HG02981 (cell line): ENCODE data around the gene EIF1AX.
"Not testable (repeated sequence)": the region's sequence is repeated elsewhere in the genome, so short reads cannot be mapped to it uniquely, and the experiment has no call there.

Experiments
- ATAC-seq: cut with Tn5 transposase; IDR thresholded peaks from one replicate; pipeline ENCODE4 v1.9.1; 2021; ENCODE audit warnings: mild to moderate bottlenecking, moderate library complexity; ENCODE audit not compliant: unreplicated experiment

EIF1AX gene

GRCh38 chrX:20127440-20127839, 14.2 kb downstream of the EIF1AX start:
- ATAC-seq, result not testable (repeated sequence)

DNA sequence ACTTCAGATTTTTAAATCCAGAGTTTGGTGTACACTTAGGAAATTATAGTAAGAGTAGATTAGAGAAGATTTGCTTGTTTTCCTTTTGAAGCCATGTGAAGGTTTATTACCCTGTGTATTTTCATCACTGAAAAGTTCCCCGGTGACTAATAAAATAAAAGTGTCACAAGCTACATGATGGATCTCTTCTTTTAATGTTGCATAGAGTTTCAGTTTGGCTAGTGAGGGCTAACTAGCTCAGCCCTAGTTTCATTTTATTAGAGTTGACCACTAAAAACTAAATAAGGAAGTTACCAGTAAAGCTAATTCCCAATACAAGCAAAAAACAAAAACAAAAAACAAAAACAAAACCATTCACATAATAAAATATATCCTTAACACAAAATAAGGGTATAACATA, 14.8 kb downstream of the EIF1AX start:
- ATAC-seq, result not testable (repeated sequence)

GRCh38 chrX:20124964-20125363, 16.7 kb downstream of the EIF1AX start:
- ATAC-seq, result no peak

DNA sequence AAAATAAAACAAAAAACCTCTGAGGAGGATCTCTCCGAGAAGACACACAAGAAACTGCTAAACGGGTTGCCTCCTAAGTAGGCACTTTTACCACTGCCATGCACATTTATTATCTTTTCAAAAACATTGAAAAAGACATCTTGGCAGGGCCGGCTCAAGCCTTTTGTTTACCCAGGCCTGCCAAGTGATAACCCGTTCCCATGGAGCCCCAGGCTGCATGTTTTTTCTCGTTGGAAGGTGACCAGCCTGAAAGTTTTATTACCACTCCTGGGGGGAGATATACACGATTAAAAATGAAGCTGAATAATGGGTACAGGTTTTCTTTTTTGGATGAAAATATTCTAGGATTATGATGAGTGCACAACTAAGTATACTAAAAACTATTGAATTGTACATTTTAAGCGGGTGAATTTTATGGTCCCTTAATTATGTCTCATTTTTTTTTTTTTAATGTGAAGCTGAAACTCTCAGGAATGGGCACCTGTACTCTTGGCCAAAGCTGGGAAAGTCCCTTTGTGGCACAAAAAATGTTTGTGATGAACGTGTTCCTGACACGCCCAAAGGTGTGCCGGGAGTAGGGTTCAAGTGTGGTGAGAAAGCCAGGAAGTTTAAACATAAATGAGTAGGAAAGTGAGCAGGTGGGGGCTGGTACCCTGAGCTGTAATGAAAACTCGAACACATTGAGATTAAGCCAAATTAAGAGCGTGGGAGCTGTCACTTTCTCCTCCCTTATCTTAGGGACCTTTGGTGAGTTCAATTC, 23.4 kb downstream of the EIF1AX start:
- no peak for ATAC-seq

DNA sequence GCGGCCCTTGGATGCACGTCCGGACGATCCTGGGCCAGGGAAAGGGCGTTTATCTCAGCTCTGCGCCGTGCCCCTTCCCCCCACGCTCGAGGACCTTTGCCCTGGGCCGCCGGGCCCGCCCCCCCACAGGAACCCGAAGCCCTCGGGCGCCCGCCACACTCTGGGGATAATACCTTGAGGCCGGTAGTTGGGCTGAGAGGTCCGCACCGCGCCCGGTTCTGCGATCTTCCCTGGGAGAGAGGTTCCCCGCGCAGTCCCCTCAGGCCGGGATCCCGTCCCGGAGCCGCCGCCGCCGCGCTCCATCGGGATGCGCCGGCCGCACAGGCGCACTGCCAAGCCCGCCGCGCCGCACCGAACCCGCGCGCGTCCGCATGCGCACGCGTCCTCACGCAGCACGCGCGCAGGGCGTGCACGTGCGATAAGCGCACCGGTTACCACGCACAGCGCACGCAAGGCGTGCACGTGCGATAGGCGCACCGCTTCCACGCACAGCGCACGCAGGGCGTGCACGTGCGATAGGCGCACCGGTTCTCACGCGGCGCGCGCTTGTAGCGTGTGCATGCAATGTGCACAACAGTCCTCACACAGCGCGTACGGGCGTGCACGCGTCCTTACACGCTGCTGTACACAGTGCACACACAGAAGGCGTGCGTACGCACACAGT, 24.9 kb downstream of the EIF1AX start, which contains the start of gene MAP7D2:
TSS of gene MAP7D2 (minus strand) at position 331 of the 664 bp plus-strand sequence. CDS start at position 303, 28 bp downstream.
- ATAC-seq, result no peak

GRCh38 chrX:20116087-20116576, 25.5 kb downstream of the EIF1AX start:
- ATAC-seq, result no peak

- no peak for ATAC-seq
Measured at GRCh38 chrX:20112022-20112774, 29.4 kb downstream of the EIF1AX start.

DNA sequence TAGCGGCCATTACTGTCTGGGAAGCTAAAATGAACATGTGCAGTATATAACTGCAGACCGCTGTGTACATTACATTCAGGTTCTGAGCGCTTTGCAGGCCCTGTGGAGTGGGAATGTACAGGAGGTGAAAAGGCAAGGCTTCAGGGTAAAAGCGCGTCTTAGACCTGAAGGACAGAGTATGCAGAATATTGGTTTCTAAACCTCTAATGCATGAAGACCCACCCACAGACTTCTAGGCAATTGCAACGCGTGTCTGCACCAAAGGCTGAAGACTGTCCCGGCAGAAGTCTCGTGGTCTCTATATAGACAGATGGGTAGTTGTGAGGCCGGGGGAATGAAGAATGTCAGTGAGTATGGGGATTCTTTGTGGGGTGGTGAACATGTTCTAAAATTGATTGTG, 30.4 kb downstream of the EIF1AX start:
- ATAC-seq, result no peak

DNA sequence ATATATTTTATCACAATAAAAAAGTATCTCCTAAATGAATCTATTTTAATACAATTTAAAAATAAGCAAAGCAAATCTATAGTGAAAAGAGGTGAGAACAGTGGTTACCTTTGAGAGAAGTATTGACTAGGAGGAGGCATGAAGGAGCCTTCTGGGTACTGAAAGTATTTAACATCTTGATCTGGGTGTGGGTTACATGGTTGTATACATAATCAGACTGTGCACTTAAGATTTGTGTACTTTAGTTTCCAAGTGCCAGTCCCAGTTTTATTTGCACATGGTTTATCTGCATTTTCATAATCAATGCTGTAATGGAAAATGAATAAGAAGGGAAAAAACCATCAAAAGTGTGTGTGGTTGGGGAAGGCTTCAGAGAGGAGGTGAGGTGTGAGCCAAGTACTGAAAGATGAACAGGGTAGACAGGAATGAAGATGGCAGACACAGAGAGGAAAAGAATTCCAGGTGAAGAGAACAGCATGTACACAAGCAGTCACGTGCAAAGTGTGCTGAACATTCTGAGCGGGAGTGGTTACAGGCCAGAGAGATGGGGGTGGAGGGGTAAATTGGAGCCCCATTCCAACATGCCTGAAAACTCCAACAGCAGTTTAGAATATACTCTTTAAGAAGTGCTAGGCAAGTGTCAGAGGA, 39.6 kb downstream of the EIF1AX start:
- no peak for ATAC-seq

- ATAC-seq, result no peak
Measured at GRCh38 chrX:20091499-20091898, 50.1 kb downstream of the EIF1AX start.

DNA sequence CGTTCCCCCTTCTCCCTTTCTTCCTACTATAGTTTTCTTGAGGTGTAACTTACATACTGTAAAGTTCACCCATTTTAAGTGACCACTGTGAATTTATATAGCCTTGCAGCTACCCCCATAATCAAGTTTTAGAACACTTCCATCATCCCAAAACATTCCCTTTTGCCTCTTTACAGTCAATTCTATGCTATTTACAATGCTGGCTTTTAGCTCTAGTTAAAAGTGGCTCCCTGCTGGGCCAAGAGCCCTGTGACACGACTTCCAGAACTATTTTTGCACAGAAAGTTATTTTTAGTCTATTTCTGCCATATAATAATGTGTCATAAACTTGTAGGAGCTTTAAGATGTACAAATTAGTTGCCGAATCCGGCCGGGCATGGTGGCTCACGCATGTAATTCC, 51.8 kb downstream of the EIF1AX start:
- ATAC-seq, result no peak

DNA sequence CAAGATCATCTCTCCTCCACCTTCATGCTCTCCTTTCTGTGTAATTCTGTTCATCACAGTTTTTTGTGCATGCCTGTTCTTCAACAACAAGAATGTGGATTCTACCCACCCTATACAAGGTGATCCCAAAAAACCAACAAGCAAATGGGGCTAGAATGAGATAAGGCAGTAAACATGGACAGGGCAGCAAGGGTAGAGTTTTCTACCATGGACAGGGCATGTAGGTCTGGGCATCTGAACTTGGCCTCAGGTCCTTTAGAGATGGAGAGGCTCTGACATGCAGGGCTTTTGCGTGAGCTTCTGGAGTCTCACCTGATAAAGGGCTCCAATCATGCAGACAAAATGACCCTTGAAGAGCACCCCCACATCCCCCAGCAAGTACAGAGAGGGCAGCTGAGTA, 61.4 kb downstream of the EIF1AX start:
- ATAC-seq, result no peak
